Dermis blood vessel endothelial cell (primary cell): Measurements from ENCODE around the gene DHRSX. TPM values are rescaled to one million over a fixed set of nuclear protein-coding genes. Genes with fewer than 3 reads are reported as not detected.
"Not testable (repeated sequence)": the region's sequence is repeated elsewhere in the genome, so short reads cannot be mapped to it uniquely, and the experiment has no call there.

Experiments
- DNase-seq: peaks from one replicate; pipeline ENCODE4 v3.0.0; 2010
- total RNA-seq: library from RNA; depleted of rRNA; stranded (reverse); fragments of >200 nt; gene quantifications from 2 replicates; pipeline ENCODE4 v1.2.3, GENCODE V29; 2014

DHRSX gene
- total RNA-seq, 1 donor from 2014 or later = 25.2 TPM

- DNase-seq = not testable (repeated sequence)
Measured at GRCh38 chrX:2519638-2520037, 18.9 kb upstream of the DHRSX start.

- DNase-seq = no peak
Measured at GRCh38 chrX:2517055-2517454, 16.3 kb upstream of the DHRSX start.

- no peak for DNase-seq
Measured at GRCh38 chrX:2516623-2517022, 15.8 kb upstream of the DHRSX start.

- no peak for DNase-seq
Measured at GRCh38 chrX:2514131-2514530, 13.4 kb upstream of the DHRSX start.

GRCh38 chrX:2513121-2513664 is 12.4 kb upstream of the DHRSX start:
- DNase-seq = no peak

GRCh38 chrX:2512501-2512900 is 11.7 kb upstream of the DHRSX start:
- no peak for DNase-seq

- DNase-seq = no peak
Measured at GRCh38 chrX:2511326-2511725, 10.6 kb upstream of the DHRSX start.

GRCh38 chrX:2508648-2509335 is 8.0 kb upstream of the DHRSX start:
- DNase-seq = no peak

GRCh38 chrX:2507904-2508627 is 7.3 kb upstream of the DHRSX start:
- no peak for DNase-seq

GRCh38 chrX:2507196-2507595 is 6.4 kb upstream of the DHRSX start:
- DNase-seq = no peak

GRCh38 chrX:2505341-2505740 is 4.6 kb upstream of the DHRSX start:
- DNase-seq = not testable (repeated sequence)

GRCh38 chrX:2504706-2505332 is 4.0 kb upstream of the DHRSX start:
- no peak for DNase-seq

GRCh38 chrX:2503591-2504500 is 3.1 kb upstream of the DHRSX start:
- no peak for DNase-seq

- DNase-seq = peak; percentile 10
Measured at GRCh38 chrX:2502668-2503519, 2.1 kb upstream of the DHRSX start.

GRCh38 chrX:2502120-2502667 is 1.4 kb upstream of the DHRSX start:
- no peak for DNase-seq

- DNase-seq = no peak
Measured at GRCh38 chrX:2501559-2502102, 855 bp upstream of the DHRSX start.

- DNase-seq = peak; percentile 58
Measured at GRCh38 chrX:2500091-2500802, 529 bp downstream of the DHRSX start.

GRCh38 chrX:2499507-2499906 is 1.3 kb downstream of the DHRSX start:
- DNase-seq = no peak

- DNase-seq = peak; percentile 27
Measured at GRCh38 chrX:2498781-2499302, 1.9 kb downstream of the DHRSX start.
